ENCODE results near the gene CNTNAP2.

GRCh38 chr7:146731185-146731584 lies 614.6 kb downstream of the CNTNAP2 start:
- TF ChIP-seq EZH2 (IDR thresholded peaks at IDR 0.05) (no peak), POLR2AphosphoS5 (IDR thresholded peaks at IDR 0.05; ENCODE audit: borderline replicate concordance, low read depth, low read length) (no peak), FOXP2 (optimal IDR thresholded peaks at IDR 0.05; ENCODE audit: control extremely low read depth, extremely low read length, insufficient read depth) (no peak)
